Brain microvascular endothelial cell (primary cell): ENCODE data around the gene MAN1A2.

Experiments used
- DNase-seq: peaks from one replicate; pipeline ENCODE4 v3.0.0-alpha.2; 2020
- H3K27ac ChIP-seq: fragments of 250-450 bp; sonication (Bioruptor Pico); 2 replicates; pipeline ENCODE4 v1.5.1; 2020; ENCODE audit warnings: mild to moderate bottlenecking, moderate library complexity
- H3K27me3 ChIP-seq: fragments of 250-450 bp; sonication (Bioruptor Pico); replicated peaks from 2 replicates; pipeline ENCODE4 v1.5.1; 2020; ENCODE audit warnings: mild to moderate bottlenecking
- H3K36me3 ChIP-seq: fragments of 250-450 bp; sonication (Bioruptor Pico); replicated peaks from 2 replicates; pipeline ENCODE4 v1.5.1; 2020; ENCODE audit warnings: mild to moderate bottlenecking
- H3K4me3 ChIP-seq: 2 replicates; pipeline ENCODE4 v1.5.1; 2011; ENCODE audit warnings: low read depth, mild to moderate bottlenecking, control low read depth, low read length, moderate library complexity
- CTCF ChIP-seq: IDR thresholded peaks from 2 replicates; pipeline ENCODE4 v1.5.1; 2011; ENCODE audit warnings: low read depth, mild to moderate bottlenecking, moderate library complexity, low read length, control low read depth, inconsistent platforms; ENCODE audit errors: missing control alignments
- in situ Hi-C: cut with HindIII; loops from 2 replicates; pipeline ENCODE4 v1.10.0; 2017; ENCODE audit warnings: low sequenced_read_pairs, low pct_ligation_motif_present

Gene MAN1A2

DNA sequence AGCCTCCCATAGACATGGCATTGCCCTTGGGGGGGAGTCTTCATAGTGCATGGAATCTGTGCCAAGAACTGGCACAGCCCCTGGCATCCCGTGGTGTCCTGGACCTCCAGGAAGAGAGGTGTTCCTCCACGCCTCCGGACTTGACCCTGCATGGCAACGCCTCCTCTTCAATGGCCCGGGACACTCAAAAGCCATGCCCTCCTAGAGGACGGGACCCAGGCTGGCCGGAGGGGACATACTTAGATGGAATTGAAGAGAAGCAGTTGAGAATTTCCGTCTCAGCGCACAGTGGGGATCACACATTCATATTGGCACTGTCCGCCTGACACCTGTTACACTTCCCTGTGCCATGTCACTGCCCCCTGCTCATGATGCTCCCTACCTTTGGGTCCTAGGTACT is 200.2 kb downstream of the MAN1A2 start:
- Histone ChIP-seq H3K4me3 (no peak overlapping the region), H3K36me3 (no peaks in the 10 kb centered on the region), H3K27me3 (no peaks in the 10 kb centered on the region), H3K27ac (no peak overlapping the region)
- in situ Hi-C loops: no loop called here
- TF ChIP-seq CTCF: no peak
- DNase-seq: no peak

DNA sequence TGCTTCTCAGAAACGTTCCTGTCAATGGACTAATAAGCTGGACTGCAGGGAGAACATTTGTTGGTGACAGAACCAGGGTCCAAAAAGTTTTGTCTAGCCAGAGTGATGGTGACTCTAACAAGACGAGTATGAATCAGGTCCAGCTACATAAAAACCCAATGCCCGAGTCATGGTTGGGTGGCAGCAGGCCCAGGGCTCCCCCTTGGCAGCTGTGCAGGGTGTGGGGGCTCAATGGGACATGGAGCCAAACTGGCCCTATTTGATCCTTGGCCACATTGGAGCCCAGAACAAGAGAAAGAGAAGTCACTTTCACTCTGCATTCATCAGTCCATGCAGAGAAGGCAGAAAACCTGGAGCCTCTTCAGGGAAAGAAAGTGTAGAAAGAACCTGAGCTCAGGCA is 200.7 kb downstream of the MAN1A2 start:
- no peak for DNase-seq
- no peaks in the 10 kb centered on the region for H3K36me3 ChIP-seq
- in situ Hi-C loops: no loop called here
- H3K4me3 ChIP-seq: no peak overlapping the region
- TF ChIP-seq CTCF: no peak
- no peaks in the 10 kb centered on the region for H3K27me3 ChIP-seq
- H3K27ac ChIP-seq: no peak overlapping the region

GRCh38 chr1:117568999-117569398 is 201.8 kb downstream of the MAN1A2 start:
- no peak for DNase-seq
- Histone ChIP-seq H3K4me3 (no peak overlapping the region), H3K27me3 (no peaks in the 10 kb centered on the region), H3K27ac (no peak overlapping the region), H3K36me3 (no peaks in the 10 kb centered on the region)
- in situ Hi-C loops: no loop called here
- TF ChIP-seq CTCF: no peak

GRCh38 chr1:117569856-117570255 is 202.6 kb downstream of the MAN1A2 start:
- Histone ChIP-seq H3K36me3 (no peaks in the 10 kb centered on the region), H3K27me3 (no peaks in the 10 kb centered on the region), H3K27ac (no peak overlapping the region), H3K4me3 (no peak overlapping the region)
- no peak for DNase-seq
- in situ Hi-C loops: no loop called here
- TF ChIP-seq CTCF: no peak

- no peak overlapping the region for H3K4me3 ChIP-seq
- no peak overlapping the region for H3K27ac ChIP-seq
- no peaks in the 10 kb centered on the region for H3K27me3 ChIP-seq
- in situ Hi-C loops: no loop called here
- TF ChIP-seq CTCF: no peak
- no peak for DNase-seq
- H3K36me3 ChIP-seq: no peaks in the 10 kb centered on the region
These were observed 203.8 kb downstream of the MAN1A2 start for GRCh38 chr1:117570988-117571409.

DNA sequence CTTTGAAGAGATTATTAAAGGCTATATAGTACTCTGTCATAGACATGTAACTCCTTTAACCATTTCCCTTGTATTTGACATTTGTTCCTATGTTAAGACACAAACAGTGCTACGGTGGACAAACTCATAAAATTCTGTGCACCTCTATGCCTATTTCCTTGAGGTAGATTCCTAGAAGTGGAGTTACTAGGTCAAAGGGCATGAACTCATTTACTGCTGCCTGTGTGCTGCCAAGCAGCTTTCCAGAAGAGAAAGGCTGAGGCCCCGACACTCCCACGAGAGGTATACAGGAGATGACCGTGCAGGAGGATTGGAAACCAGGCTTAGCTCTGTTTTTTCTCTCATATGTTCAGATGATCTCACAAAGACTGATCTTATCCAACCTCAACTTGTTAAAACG is 204.2 kb downstream of the MAN1A2 start:
- no peak overlapping the region for H3K4me3 ChIP-seq
- no peak for TF ChIP-seq CTCF
- no peak for DNase-seq
- in situ Hi-C loops: no loop called here
- no peaks in the 10 kb centered on the region for H3K36me3 ChIP-seq
- H3K27me3 ChIP-seq: no peaks in the 10 kb centered on the region
- H3K27ac ChIP-seq: no peak overlapping the region
